Stimulated activated CD4-positive, alpha-beta T cell treated with anti-CD3 and anti-CD28 coated beads, Interleukin-4, amount 100 ng/mL, for 24 hours (primary cell): Measurements from ENCODE around the gene IRF2BP2.

Source experiments
- DNase-seq: peaks from one replicate; pipeline ENCODE4 v3.0.0-alpha.2; 2020

IRF2BP2 gene

DNA sequence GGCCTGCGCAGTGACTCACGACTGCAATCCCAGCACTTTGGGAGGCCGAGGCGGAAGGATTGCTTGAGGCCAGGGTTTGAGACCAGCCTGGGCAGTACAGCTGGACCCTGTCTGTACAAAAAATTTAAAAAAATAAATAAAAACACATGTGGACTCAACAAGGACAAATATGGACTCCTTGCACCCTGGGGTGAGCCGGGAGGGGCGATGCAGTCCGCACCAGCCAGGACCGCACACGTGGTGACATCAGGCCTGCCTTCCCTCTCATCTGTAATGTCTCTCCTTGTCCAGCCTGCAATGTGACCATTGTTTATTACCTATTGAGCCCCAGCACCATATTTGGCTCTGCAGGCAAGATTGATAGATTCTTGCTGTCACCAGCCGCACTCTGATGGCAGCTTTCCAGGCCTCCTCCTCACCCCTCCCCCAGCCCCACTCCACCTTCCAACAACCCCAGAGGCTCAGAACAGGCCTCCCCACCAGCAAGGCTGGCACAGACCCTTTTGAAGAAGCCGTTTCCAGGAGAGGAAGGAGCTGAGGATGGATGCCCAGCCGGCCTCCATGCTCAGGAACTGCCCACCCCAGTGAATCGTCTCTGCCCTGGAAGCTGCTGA is 55.2 kb downstream of the IRF2BP2 start:
- no peak for DNase-seq
